Endodermal cell (in vitro differentiated cells): ENCODE measurements around the gene SLC38A2. TPM values are rescaled to one million over a fixed set of nuclear protein-coding genes. Genes with fewer than 3 reads are reported as not detected.
"Not testable (repeated sequence)": the region's sequence is repeated elsewhere in the genome, so short reads cannot be mapped to it uniquely, and the experiment has no call there.

Experiments used
- DNase-seq: peaks from one replicate; pipeline ENCODE4 v3.0.0-alpha.2; 2017
- H3K27ac ChIP-seq: 2 replicates; pipeline ENCODE4 v1.5.1; 2013; ENCODE audit warnings: mild to moderate bottlenecking, low read depth, low read length, moderate library complexity
- H3K27me3 ChIP-seq: 2 replicates; pipeline ENCODE4 v1.6.1; 2013; ENCODE audit warnings: mild to moderate bottlenecking, low read length, moderate library complexity; ENCODE audit not compliant: insufficient read depth, control insufficient read depth, poor library complexity, severe bottlenecking
- H3K36me3 ChIP-seq: 2 replicates; pipeline ENCODE4 v1.7.0; 2013; ENCODE audit warnings: mild to moderate bottlenecking, low read length, moderate library complexity; ENCODE audit not compliant: control insufficient read depth, insufficient read depth
- H3K4me1 ChIP-seq: one replicate; pipeline ENCODE4 v1.7.0; 2013; ENCODE audit warnings: low read length; ENCODE audit not compliant: control insufficient read depth, insufficient read depth
- H3K4me3 ChIP-seq: 2 replicates; pipeline ENCODE4 v1.5.1; 2013; ENCODE audit warnings: mild to moderate bottlenecking, low read length, moderate library complexity
- H3K9ac ChIP-seq: 2 replicates; pipeline ENCODE4 v1.6.1; 2013; ENCODE audit warnings: mild to moderate bottlenecking, low read length, moderate library complexity; ENCODE audit not compliant: poor library complexity, severe bottlenecking; ENCODE audit errors: extremely low read depth
- H3K9me3 ChIP-seq: 2 replicates; pipeline ENCODE4 v1.6.1; 2013; ENCODE audit warnings: mild to moderate bottlenecking, low read length, moderate library complexity; ENCODE audit not compliant: control insufficient read depth
- H3K27ac Mint-ChIP-seq: 2 replicates; pipeline ENCODE4 v1.8.0; 2020; ENCODE audit warnings: mixed read lengths
- H3K27me3 Mint-ChIP-seq: 2 replicates; pipeline ENCODE4 v1.8.0; 2021; ENCODE audit warnings: mild to moderate bottlenecking, mixed read lengths; ENCODE audit not compliant: insufficient read depth
- H3K36me3 Mint-ChIP-seq: 2 replicates; pipeline ENCODE4 v1.8.0; 2020; ENCODE audit warnings: low read depth, mixed read lengths
- H3K4me1 Mint-ChIP-seq: 2 replicates; pipeline ENCODE4 v1.8.0; 2020; ENCODE audit warnings: mixed read lengths
- H3K4me3 Mint-ChIP-seq: 2 replicates; pipeline ENCODE4 v1.8.0; 2020; ENCODE audit warnings: mild to moderate bottlenecking, moderate library complexity, mixed read lengths
- H3K9me3 Mint-ChIP-seq: 2 replicates; pipeline ENCODE4 v1.8.0; 2020; ENCODE audit warnings: mild to moderate bottlenecking, mixed read lengths
- CTCF ChIP-seq: fragments of 200-600 bp; sonication (generic); conservative IDR thresholded peaks from 2 replicates; pipeline ENCODE4 v1.5.0; 2021; ENCODE audit warnings: antibody characterized with exemption, mild to moderate bottlenecking
- WGBS, 2 experiments: methylation state at CpG; one replicate each; pipeline versions ENCODE4 v1.1.5 to v1.1.7; 2013; ENCODE audit warnings: missing lambda C conversion rate in 2 of 2, mixed read lengths in 1 of 2; ENCODE audit not compliant: insufficient coverage in 1 of 2, insufficient read length in 1 of 2; 5-methylcytosine and 5-hydroxymethylcytosine counted together
- total RNA-seq, 2 donors: library from RNA; stranded (reverse); fragmentation: NEBNext Ultra II Directional in 1 of 2; extraction: Animal tissue kit (Norgen Biotek cat#: 25700) in 1 of 2; gene quantifications; 2 replicates in 1 of 2; 3 replicates in 1 of 2; pipeline ENCODE4 v1.2.1, GENCODE V29; 2021

The SLC38A2 gene
- total RNA-seq, 2 donors from 2014 or later, result 156 to 230 TPM

GRCh38 chr12:46400406-46400805 is 27.8 kb upstream of the SLC38A2 start:
- Histone ChIP-seq H3K4me1 (peaks cover 9% of the 10 kb centered on the region), H3K9me3 (peaks cover 8% of the 10 kb centered on the region), H3K36me3 (no peaks in the 10 kb centered on the region), H3K9ac (no peak overlapping the region), H3K4me3 (no peak overlapping the region), H3K27me3 (no peaks in the 10 kb centered on the region), H3K27ac (no peak overlapping the region)
- Mint-ChIP-seq H3K9me3 (peaks cover 27% of the 10 kb centered on the region), H3K4me1 (peaks cover 30% of the 10 kb centered on the region), H3K27me3 (no peaks in the 10 kb centered on the region), H3K4me3 (no peak overlapping the region), H3K27ac (no peak overlapping the region), H3K36me3 (peaks cover 34% of the 10 kb centered on the region)
- no peak for DNase-seq
- 97 to 100% methylated on average over 2 of the region's 2 CpGs for WGBS, 2 experiments
- no peak for TF ChIP-seq CTCF

- DNase-seq, H3K27ac Mint-ChIP-seq, H3K27me3 ChIP-seq, H3K9ac ChIP-seq, H3K4me3 Mint-ChIP-seq, H3K27me3 Mint-ChIP-seq, H3K4me1 ChIP-seq, H3K36me3 ChIP-seq, H3K9me3 ChIP-seq, H3K27ac ChIP-seq, H3K4me3 ChIP-seq: not testable (repeated sequence)
- peaks cover 27% of the 10 kb centered on the region for H3K9me3 Mint-ChIP-seq
- 96 to 100% methylated on average over 2 to 6 of the region's 6 CpGs for WGBS, 2 experiments
- peaks cover 25% of the 10 kb centered on the region for H3K4me1 Mint-ChIP-seq
- H3K36me3 Mint-ChIP-seq, result peaks cover 34% of the 10 kb centered on the region
Measured at GRCh38 chr12:46399461-46400248, 27.1 kb upstream of the SLC38A2 start.

- DNase-seq, result no peak
- TF ChIP-seq CTCF, result no peak
- Mint-ChIP-seq H3K4me3 (no peak overlapping the region), H3K27ac (no peak overlapping the region), H3K4me1 (peaks cover 10% of the 10 kb centered on the region), H3K9me3 (peaks cover 27% of the 10 kb centered on the region), H3K36me3 (peaks cover 43% of the 10 kb centered on the region), H3K27me3 (no peaks in the 10 kb centered on the region)
- Histone ChIP-seq H3K9me3 (peaks cover 8% of the 10 kb centered on the region), H3K4me3 (no peak overlapping the region), H3K36me3 (no peaks in the 10 kb centered on the region), H3K9ac (no peak overlapping the region), H3K27ac (no peak overlapping the region), H3K4me1 (no peaks in the 10 kb centered on the region), H3K27me3 (no peaks in the 10 kb centered on the region)
- 94 to 97% methylated on average over 3 to 5 of the region's 5 CpGs for WGBS, 2 experiments
Measured at GRCh38 chr12:46396826-46397225, 24.3 kb upstream of the SLC38A2 start.
